ENCODE measurements around the gene TEX14. TPM values are rescaled to one million over a fixed set of nuclear protein-coding genes. Genes with fewer than 3 reads are reported as not detected.
A peak's percentile ranks its signal among the peaks of the same experiment; 100 is the strongest.

The TEX14 gene
- total RNA-seq, 4 donors from 2014 or later: 0.13 to 0.19 TPM; not detected in 2

DNA sequence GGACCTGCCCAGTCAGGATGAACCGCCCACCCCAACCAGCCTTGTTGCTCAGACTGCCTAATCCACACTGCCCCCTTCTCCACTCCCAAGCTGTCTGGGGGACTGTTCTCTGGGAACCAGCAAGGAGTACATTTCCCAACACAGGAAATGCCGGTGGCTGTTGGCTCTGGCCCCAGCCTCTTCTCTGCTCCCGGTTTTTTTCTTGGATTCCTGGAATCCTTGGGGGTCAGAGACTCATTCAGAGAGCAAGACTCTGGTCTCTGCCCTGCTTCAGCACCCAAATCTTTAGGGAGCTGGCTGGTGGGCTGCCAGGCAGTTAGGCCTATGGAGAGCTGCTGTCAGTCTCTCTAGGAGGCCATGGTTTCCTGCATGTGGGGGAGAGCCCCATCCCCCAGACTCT, 166.6 kb downstream of the TEX14 start:
- H3K4me3 ChIP-seq: no peak overlapping the region
- intact Hi-C loops (cut with DNase I): loop anchor here (10.0 kb wide), 1 partner anchor 480 kb away; no protein-coding TSS in a partner anchor
- peak overlapping the region; percentile 17 to 77 (median 64) for H3K27ac ChIP-seq
- H3K27me3 ChIP-seq: no peaks in the 10 kb centered on the region
- no peak for DNase-seq
- H3K4me1 ChIP-seq: peaks cover 0 to 49% (median 4%) of the 10 kb centered on the region in 3 donors
- no peaks in the 10 kb centered on the region for H3K9me3 ChIP-seq
- 30 to 55% methylated on average over 2 of the region's 3 CpGs for WGBS, 2 donors
- TF ChIP-seq POLR2A (IDR thresholded peaks at IDR 0.05): no peak
- TF ChIP-seq CTCF (IDR thresholded peaks at IDR 0.05): no peak
- no peaks in the 10 kb centered on the region for H3K36me3 ChIP-seq

DNA sequence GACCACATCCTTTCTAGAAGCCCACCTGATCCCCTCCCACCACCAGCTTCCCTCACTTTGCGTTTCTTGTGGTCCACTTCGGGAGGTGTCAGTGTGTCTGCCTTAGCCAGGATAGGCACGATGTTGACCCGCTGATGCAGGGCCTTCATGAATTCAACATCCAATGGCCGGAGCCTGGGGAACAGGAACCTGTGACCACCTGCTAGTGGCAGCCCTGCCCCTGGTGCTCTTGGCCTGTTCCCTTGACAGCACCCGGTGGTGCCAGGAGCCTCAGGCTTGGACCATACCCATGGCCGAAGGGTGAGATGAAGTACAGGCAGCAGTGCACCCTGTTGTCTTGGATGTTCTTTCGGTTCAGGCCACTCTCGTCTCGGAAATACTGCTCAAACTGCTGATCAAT, 170.2 kb downstream of the TEX14 start:
- Histone ChIP-seq H3K4me3 (no peak overlapping the region), H3K4me1 (peaks cover 13 to 48% (median 15%) of the 10 kb centered on the region in 3 donors), H3K36me3 (no peaks in the 10 kb centered on the region), H3K27me3 (no peaks in the 10 kb centered on the region), H3K27ac (no peak overlapping the region), H3K9me3 (no peaks in the 10 kb centered on the region)
- intact Hi-C loops (cut with DNase I): loop anchor here (10.0 kb wide), 1 partner anchor 483 kb away; no protein-coding TSS in a partner anchor
- TF ChIP-seq CTCF (IDR thresholded peaks at IDR 0.05): no peak
- no peak for DNase-seq
- WGBS, 2 donors: 89 to 90% methylated on average over 2 to 4 of the region's 10 CpGs

DNA sequence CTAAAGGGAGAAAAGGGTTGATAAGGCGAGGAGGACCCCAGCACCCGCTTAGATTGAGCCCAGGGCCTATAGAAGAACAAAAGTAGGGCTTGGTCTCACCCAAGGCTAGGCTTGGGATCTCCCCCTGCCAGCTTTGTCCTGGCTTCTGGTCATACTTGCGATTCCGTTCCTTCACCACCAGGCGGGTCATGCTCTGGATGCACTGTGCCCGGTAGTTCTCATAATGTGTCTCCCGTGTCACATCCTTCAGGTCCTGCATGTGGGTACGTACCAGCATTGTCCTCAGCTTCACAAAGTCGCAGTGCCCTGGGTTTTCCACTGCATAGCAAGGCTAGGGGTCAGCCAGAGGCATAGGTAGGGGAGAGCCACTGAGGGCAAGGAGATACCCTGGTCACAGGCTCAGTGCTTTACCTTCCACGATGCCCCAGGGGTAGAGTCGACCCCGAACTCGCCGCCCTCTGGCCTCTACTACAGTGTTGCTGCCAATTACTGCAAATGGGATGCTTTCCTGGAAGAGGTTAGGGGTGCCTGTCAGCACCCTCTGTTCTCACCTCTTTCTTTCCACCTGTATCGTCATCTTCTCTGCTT, 170.9 kb downstream of the TEX14 start:
- intact Hi-C loops (cut with DNase I): loop anchor here (10.0 kb wide), 1 partner anchor 484 kb away; no protein-coding TSS in a partner anchor
- TF ChIP-seq CTCF (IDR thresholded peaks at IDR 0.05) (peak in 2 of 6 experiments; percentile 9 to 42), POLR2A (IDR thresholded peaks at IDR 0.05) (no peak)
- Histone ChIP-seq H3K36me3 (peaks cover 0 to 5% (median 0%) of the 10 kb centered on the region in 3 donors), H3K9me3 (no peaks in the 10 kb centered on the region), H3K4me1 (peaks cover 17 to 50% (median 21%) of the 10 kb centered on the region in 3 donors), H3K27ac (no peak overlapping the region), H3K4me3 (no peak overlapping the region), H3K27me3 (no peaks in the 10 kb centered on the region)
- 70 to 79% methylated on average over 10 to 11 of the region's 15 CpGs for WGBS, 2 donors
- DNase-seq: no peak

- Histone ChIP-seq H3K36me3 (peaks cover 0 to 8% (median 0%) of the 10 kb centered on the region in 3 donors), H3K27me3 (no peaks in the 10 kb centered on the region), H3K4me1 (peaks cover 27 to 63% (median 32%) of the 10 kb centered on the region in 3 donors), H3K4me3 (peak overlapping the region; percentile 51 to 82 (median 79)), H3K9me3 (no peaks in the 10 kb centered on the region), H3K27ac (peak overlapping the region; percentile 96 to 100 (median 98))
- intact Hi-C loops (cut with DNase I): loop anchor here (10.0 kb wide), 1 partner anchor 163 kb away; the partner anchor contains the start of gene SUPT4H1
- WGBS, 2 donors: 0 to 1% methylated on average over 23 of the region's 39 CpGs
- peak; percentile 100 for DNase-seq
- TF ChIP-seq CTCF (IDR thresholded peaks at IDR 0.05) (no peak), POLR2A (IDR thresholded peaks at IDR 0.05) (peak in 2 of 4 donors; percentile 36 to 44)
Measured at GRCh38 chr17:58517928-58518609, 173.8 kb downstream of the TEX14 start.

GRCh38 chr17:58517378-58517927, 174.4 kb downstream of the TEX14 start:
- Histone ChIP-seq H3K27ac (peak overlapping the region; percentile 96 to 100 (median 98)), H3K4me3 (peak overlapping the region; percentile 51 to 82 (median 79)), H3K4me1 (peaks cover 27 to 69% (median 36%) of the 10 kb centered on the region in 3 donors), H3K36me3 (peaks cover 0 to 12% (median 0%) of the 10 kb centered on the region in 3 donors), H3K27me3 (no peaks in the 10 kb centered on the region), H3K9me3 (no peaks in the 10 kb centered on the region)
- 0 to 1% methylated on average over 7 to 14 of the region's 27 CpGs for WGBS, 2 donors
- no peak for DNase-seq
- intact Hi-C loops (cut with DNase I): loop anchor here (10.0 kb wide), 1 partner anchor 163 kb away; the partner anchor contains the start of gene SUPT4H1
- TF ChIP-seq CTCF (IDR thresholded peaks at IDR 0.05): no peak
- TF ChIP-seq POLR2A (IDR thresholded peaks at IDR 0.05): peak in 2 of 4 donors; percentile 48 to 65
